GM18517 (cell line): ENCODE measurements around the gene CALN1.
"Not testable (repeated sequence)": the region's sequence is repeated elsewhere in the genome, so short reads cannot be mapped to it uniquely, and the experiment has no call there.

Experiments
- ATAC-seq: cut with Tn5 transposase; IDR thresholded peaks from one replicate; pipeline ENCODE4 v1.9.1; 2021; ENCODE audit warnings: mild to moderate bottlenecking, moderate library complexity; ENCODE audit not compliant: unreplicated experiment

Gene CALN1

GRCh38 chr7:71769326-71769725, 642.8 kb downstream of the CALN1 start:
- no peak for ATAC-seq

GRCh38 chr7:71768450-71768849, 643.7 kb downstream of the CALN1 start:
- no peak for ATAC-seq

GRCh38 chr7:71766016-71766415, 646.1 kb downstream of the CALN1 start:
- no peak for ATAC-seq

GRCh38 chr7:71761336-71761735, 650.8 kb downstream of the CALN1 start:
- no peak for ATAC-seq

GRCh38 chr7:71754828-71755227, 657.3 kb downstream of the CALN1 start:
- ATAC-seq, result no peak

- ATAC-seq, result no peak
Observed at GRCh38 chr7:71753956-71754664, 658.0 kb downstream of the CALN1 start.

- no peak for ATAC-seq
Observed at GRCh38 chr7:71753236-71753635, 658.9 kb downstream of the CALN1 start.

GRCh38 chr7:71752171-71752935, 659.8 kb downstream of the CALN1 start:
- ATAC-seq, result no peak

- ATAC-seq, result no peak
Observed at GRCh38 chr7:71750290-71750689, 661.8 kb downstream of the CALN1 start.

GRCh38 chr7:71746006-71746405, 666.1 kb downstream of the CALN1 start:
- no peak for ATAC-seq

GRCh38 chr7:71740174-71740560, 672.0 kb downstream of the CALN1 start:
- no peak for ATAC-seq

- ATAC-seq, result no peak
Observed at GRCh38 chr7:71739520-71740173, 672.5 kb downstream of the CALN1 start.

- ATAC-seq, result not testable (repeated sequence)
Observed at GRCh38 chr7:71737931-71738540, 674.1 kb downstream of the CALN1 start.

- ATAC-seq, result no peak
Observed at GRCh38 chr7:71735961-71736556, 676.1 kb downstream of the CALN1 start.

- no peak for ATAC-seq
Observed at GRCh38 chr7:71733107-71733870, 678.8 kb downstream of the CALN1 start.

- ATAC-seq, result no peak
Observed at GRCh38 chr7:71731740-71732139, 680.4 kb downstream of the CALN1 start.
